ENCODE data around the gene LRRC49. TPM values are rescaled to one million over a fixed set of nuclear protein-coding genes. Genes with fewer than 3 reads are reported as not detected.

The LRRC49 gene
- total and polyA plus RNA-seq, 2 donors (not counting 3 experiments of a cell fraction or from before 2014, with no cell fraction given): 3.0 to 6.6 TPM

- Histone ChIP-seq H3K4me1 (ENCODE audit: control insufficient read depth, extremely low read depth, insufficient read depth, low read length) (no peaks in the 10 kb centered on the region), H3K27me3 (ENCODE audit: control insufficient read depth in 2 of 2, insufficient read depth in 2 of 2, low read length in 2 of 2) (no peaks in the 10 kb centered on the region), H3K9me1 (replicated peaks; ENCODE audit: control insufficient read depth, extremely low read depth, insufficient read depth, low read length) (no peaks in the 10 kb centered on the region), H3K9me3 (replicated peaks; ENCODE audit: control insufficient read depth, insufficient read depth, low read length) (no peaks in the 10 kb centered on the region), H3K4me3 (replicated peaks in 1 of 3; ENCODE audit: insufficient read depth in 1 of 3, low read depth in 1 of 3, low read length in 3 of 3) (no peak overlapping the region), H3K36me3 (ENCODE audit: control insufficient read depth in 2 of 2, extremely low read depth in 1 of 2, insufficient read depth in 2 of 2, low read length in 2 of 2) (no peaks in the 10 kb centered on the region), H3K9ac (replicated peaks; ENCODE audit: extremely low read depth, insufficient read depth, low read length) (no peak overlapping the region), H3K79me2 (ENCODE audit: control insufficient read depth, insufficient read depth, low read length) (no peaks in the 10 kb centered on the region), H3K4me2 (ENCODE audit: insufficient read depth, low read length) (no peak overlapping the region), H2AFZ (ENCODE audit: low read depth, low read length) (no peak overlapping the region), H3K27ac (ENCODE audit: insufficient read depth, low read depth, low read length) (no peak overlapping the region), H4K20me1 (replicated peaks; ENCODE audit: control insufficient read depth, extremely low read depth, insufficient read depth, low read length) (no peaks in the 10 kb centered on the region)
- POLR2A ChIA-PET: no interaction called here
- FAIRE-seq (no peak), DNase-seq (ENCODE audit: low read depth, low spot score) (no peak)
- BruUV-seq (replicated peaks): no TSS peak
- CTCF ChIA-PET: interaction anchor here (0.9 kb wide), 1 partner anchor 39 kb away, joined by 3 read pairs; no protein-coding TSS in a partner anchor
- no peak for TF ChIP-seq FOS (IDR thresholded peaks at IDR 0.05; ENCODE audit: borderline replicate concordance, insufficient read depth, low read length)
- TF ChIP-seq POLR2AphosphoS5 (IDR thresholded peaks at IDR 0.05; ENCODE audit: insufficient read depth, low read depth, low read length): no peak
- no peak for TF ChIP-seq JUN (IDR thresholded peaks at IDR 0.05; ENCODE audit: borderline replicate concordance, insufficient read depth, insufficient read length, low read depth)
- no peak for TF ChIP-seq MAX (IDR thresholded peaks at IDR 0.05; ENCODE audit: insufficient read depth, insufficient read length)
- no peak for TF ChIP-seq CTCF (IDR thresholded peaks at IDR 0.05; ENCODE audit: extremely low read depth in 1 of 2, insufficient read depth in 1 of 2, low read depth in 1 of 2, low read length in 2 of 2)
- no peak for TF ChIP-seq GATA2 (IDR thresholded peaks at IDR 0.05; ENCODE audit: insufficient read depth, insufficient read length, low read depth, low read length)
- no peak for TF ChIP-seq POLR2A (IDR thresholded peaks at IDR 0.05; ENCODE audit: low read depth, low read length)
- TF ChIP-seq MYC (IDR thresholded peaks at IDR 0.05; ENCODE audit: low read depth, low read length): no peak
- no peak for TF ChIP-seq EZH2 (IDR thresholded peaks at IDR 0.05; ENCODE audit: borderline replicate concordance, low read depth, low read length, severe bottlenecking)
- dilution Hi-C loops (cut with MboI; ENCODE audit: extremely low pct_ligation_motif_present, low sequenced_read_pairs): no loop called here
- intact Hi-C loops (cut with micrococcal nuclease): no loop called here
These were observed 157.8 kb downstream of the LRRC49 start for GRCh38 chr15:71050461-71050860.
